HUES6 (cell line): Measurements from ENCODE around the gene FSTL5.

Experiments used
- H3K27ac ChIP-seq: 2 replicates; pipeline ENCODE4 v1.7.0; 2013; ENCODE audit warnings: low read depth, mild to moderate bottlenecking, low read length, inconsistent platforms
- H3K27me3 ChIP-seq: 2 replicates; pipeline ENCODE4 v1.6.1; 2013; ENCODE audit warnings: low read length; ENCODE audit not compliant: control insufficient read depth, insufficient read depth
- H3K36me3 ChIP-seq: 2 replicates; pipeline ENCODE4 v1.6.1; 2013; ENCODE audit warnings: low read length; ENCODE audit not compliant: control insufficient read depth, insufficient read depth
- H3K4me1 ChIP-seq: 2 replicates; pipeline ENCODE4 v1.6.1; 2013; ENCODE audit warnings: low read length; ENCODE audit not compliant: control insufficient read depth, insufficient read depth
- H3K4me3 ChIP-seq: 2 replicates; pipeline ENCODE4 v1.5.1; 2013; ENCODE audit warnings: low read depth, low read length
- H3K9ac ChIP-seq: one replicate; pipeline ENCODE4 v1.6.1; 2013; ENCODE audit warnings: mild to moderate bottlenecking, low read length
- H3K9me3 ChIP-seq: 2 replicates; pipeline ENCODE4 v1.6.1; 2013; ENCODE audit warnings: low read depth, low read length; ENCODE audit not compliant: control insufficient read depth, insufficient read depth

The FSTL5 gene

DNA sequence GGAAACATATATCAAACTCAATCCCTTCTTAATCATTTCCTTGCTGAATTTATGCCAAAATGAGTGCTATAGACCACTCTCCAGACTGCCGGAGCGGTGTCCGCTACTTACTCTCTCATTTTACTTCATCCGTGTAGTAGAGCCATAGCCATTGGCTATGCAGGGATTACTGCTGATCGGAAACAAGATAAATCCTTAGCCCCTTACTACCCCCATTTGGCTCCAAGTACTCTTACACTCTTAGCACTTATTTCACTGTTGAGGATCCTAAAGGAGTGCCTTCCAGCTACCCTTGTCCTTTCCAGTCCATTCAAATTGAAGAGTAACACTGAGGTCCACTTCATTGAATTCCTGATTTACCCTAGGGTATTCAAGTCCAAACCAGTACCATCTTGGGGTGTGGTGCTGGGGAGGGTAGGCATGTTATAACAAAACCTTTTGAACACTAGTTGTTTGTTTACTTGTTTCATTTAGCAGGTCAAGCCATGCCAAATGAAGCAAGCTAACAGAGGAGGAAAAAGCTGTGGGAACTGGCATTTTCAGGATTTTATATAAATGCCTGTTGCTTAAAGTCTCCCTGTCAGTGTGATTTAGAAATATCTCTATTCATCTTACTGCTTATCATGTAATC lies 715.1 kb downstream of the FSTL5 start:
- no peaks in the 10 kb centered on the region for H3K9me3 ChIP-seq
- no peaks in the 10 kb centered on the region for H3K36me3 ChIP-seq
- no peak overlapping the region for H3K9ac ChIP-seq
- no peak overlapping the region for H3K4me3 ChIP-seq
- no peak overlapping the region for H3K27ac ChIP-seq
- H3K4me1 ChIP-seq = peaks cover 17% of the 10 kb centered on the region
- H3K27me3 ChIP-seq = no peaks in the 10 kb centered on the region

DNA sequence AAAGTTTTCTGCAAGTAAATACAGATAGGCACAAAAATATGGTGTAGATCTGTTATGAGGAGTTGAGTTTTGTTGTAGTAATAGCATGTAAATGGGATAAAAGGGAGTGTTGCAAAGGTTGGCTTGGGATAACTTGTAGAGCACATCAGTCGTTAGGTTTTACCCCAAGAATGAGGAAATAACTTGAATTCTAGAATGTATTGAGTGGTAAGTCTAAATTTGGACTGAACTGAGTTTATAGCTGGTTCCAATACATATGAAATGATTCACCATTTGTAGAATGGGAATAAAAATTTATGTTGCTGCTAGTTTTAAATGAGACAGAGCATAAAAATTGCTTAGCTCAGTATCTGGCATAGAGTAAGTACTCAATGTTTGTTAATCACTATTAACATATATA lies 719.2 kb downstream of the FSTL5 start:
- H3K27ac ChIP-seq = no peak overlapping the region

DNA sequence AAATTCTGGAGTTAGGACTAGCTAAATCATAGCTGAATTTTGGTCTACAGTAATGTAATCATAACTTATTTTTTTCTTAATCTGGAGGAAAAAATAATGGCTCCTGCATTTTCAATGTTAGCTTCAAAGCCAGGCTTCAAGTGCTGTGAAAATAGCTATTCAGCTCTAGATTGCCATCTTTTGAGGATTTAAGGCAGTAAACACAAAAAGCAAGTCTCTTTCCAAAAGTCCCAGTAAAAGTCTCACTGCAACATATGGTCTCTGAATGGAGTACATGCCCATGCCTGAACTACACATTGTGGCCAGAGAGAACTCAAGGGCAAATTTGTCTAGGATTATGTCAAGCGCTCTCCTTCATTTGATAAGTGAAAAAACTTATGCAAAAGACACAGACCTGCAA lies 720.9 kb downstream of the FSTL5 start:
- no peak overlapping the region for H3K9ac ChIP-seq
- no peaks in the 10 kb centered on the region for H3K9me3 ChIP-seq
- H3K27ac ChIP-seq = no peak overlapping the region
- no peaks in the 10 kb centered on the region for H3K36me3 ChIP-seq
- no peak overlapping the region for H3K4me3 ChIP-seq
- peaks cover 8% of the 10 kb centered on the region for H3K4me1 ChIP-seq
- H3K27me3 ChIP-seq = no peaks in the 10 kb centered on the region

More for the DNA sequence above, 719.2 kb downstream of the FSTL5 start:
- Histone ChIP-seq H3K9me3 (no peaks in the 10 kb centered on the region), H3K27me3 (no peaks in the 10 kb centered on the region), H3K36me3 (no peaks in the 10 kb centered on the region), H3K9ac (no peak overlapping the region), H3K4me3 (no peak overlapping the region), H3K4me1 (peaks cover 17% of the 10 kb centered on the region)

DNA sequence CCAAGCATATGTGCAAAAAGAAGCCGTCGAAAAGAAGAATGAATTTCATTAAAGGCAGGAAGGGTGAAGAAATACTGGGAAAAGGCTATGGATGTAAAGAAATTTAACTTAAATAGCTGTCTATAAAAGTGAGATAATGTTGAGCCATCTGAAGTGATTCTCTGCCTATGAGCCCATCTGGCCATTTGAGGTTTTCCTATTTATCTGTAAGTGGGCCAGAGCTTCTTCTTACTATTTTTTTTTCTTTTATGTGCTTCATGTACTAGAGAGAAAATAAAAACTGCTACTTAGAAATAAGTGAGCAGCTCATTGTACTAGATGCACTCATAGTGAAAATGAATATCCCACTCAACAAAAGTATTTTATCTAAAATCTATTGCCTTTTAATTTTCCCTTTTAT lies 725.7 kb downstream of the FSTL5 start:
- Histone ChIP-seq H3K9ac (no peak overlapping the region), H3K36me3 (no peaks in the 10 kb centered on the region), H3K9me3 (no peaks in the 10 kb centered on the region), H3K4me1 (no peaks in the 10 kb centered on the region), H3K27me3 (no peaks in the 10 kb centered on the region), H3K27ac (no peak overlapping the region), H3K4me3 (no peak overlapping the region)

DNA sequence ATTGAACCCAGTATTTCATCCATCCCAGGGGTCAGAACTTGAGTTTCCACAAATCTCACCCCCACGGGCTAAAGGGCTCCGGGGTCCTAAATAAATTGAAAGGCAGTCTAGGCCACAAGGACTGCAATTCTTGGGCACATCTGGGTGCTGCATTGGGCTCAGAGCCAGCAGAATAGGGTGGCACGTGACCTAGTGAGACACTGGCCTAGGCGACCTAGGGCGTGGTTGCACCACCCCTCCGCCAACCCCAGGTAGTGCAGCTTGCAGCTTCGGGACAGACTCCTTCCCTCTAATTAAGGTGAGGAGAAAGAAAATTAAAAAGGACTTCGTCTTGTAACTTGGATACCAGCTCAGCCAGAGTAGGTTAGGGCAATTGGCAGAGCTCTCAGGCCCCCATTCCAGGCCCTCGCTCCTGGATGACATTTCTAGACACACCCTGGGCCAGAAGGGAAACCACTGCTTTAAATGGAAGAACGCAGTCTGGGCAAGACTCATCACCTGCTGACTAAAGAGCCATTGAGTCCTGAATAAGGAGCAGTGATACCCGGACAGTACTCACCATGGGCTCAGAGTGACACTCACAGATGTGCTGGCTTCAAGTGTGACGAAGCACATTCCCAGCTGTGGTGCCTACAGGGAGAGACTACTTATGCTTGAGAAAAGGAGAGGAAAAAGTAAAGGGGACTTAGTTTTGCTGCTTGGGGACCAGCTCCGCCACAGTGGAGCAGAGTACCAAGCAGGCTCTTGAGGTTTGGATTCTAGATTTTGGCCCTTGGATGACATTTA lies 735.4 kb downstream of the FSTL5 start:
- Histone ChIP-seq H3K9ac (no peak overlapping the region), H3K27ac (no peak overlapping the region), H3K4me3 (no peak overlapping the region), H3K27me3 (no peaks in the 10 kb centered on the region), H3K9me3 (no peaks in the 10 kb centered on the region), H3K4me1 (no peaks in the 10 kb centered on the region), H3K36me3 (no peaks in the 10 kb centered on the region)

- Histone ChIP-seq H3K27ac (no peak overlapping the region), H3K36me3 (no peaks in the 10 kb centered on the region), H3K4me3 (no peak overlapping the region), H3K4me1 (no peaks in the 10 kb centered on the region; the same call in 1 of the 2 replicates), H3K27me3 (no peaks in the 10 kb centered on the region), H3K9me3 (no peaks in the 10 kb centered on the region), H3K9ac (no peak overlapping the region)
Observed at GRCh38 chr4:161419822-161420221, 744.0 kb downstream of the FSTL5 start.

DNA sequence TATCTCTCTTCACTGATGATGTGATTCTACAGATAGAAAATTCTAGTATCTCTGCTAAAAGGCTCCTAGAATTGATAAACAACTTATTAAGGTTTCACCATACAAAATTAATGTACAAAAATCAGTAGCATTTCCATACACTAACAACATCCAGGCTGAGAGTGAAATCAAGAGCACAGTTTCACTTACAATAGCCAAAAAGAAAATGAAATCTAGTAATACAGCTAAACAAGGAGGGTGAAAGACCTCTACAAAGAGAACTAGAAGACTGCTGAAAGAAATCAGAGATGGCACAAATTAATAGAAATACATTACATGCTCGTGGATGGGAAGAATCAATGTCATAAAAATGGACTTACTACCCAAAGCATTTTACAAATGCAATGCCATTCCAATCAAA lies 751.9 kb downstream of the FSTL5 start:
- Histone ChIP-seq H3K4me3 (no peak overlapping the region), H3K9me3 (no peaks in the 10 kb centered on the region; the same call in 1 of the 2 replicates), H3K36me3 (no peaks in the 10 kb centered on the region), H3K9ac (no peak overlapping the region), H3K4me1 (no peaks in the 10 kb centered on the region), H3K27me3 (no peaks in the 10 kb centered on the region), H3K27ac (no peak overlapping the region)

DNA sequence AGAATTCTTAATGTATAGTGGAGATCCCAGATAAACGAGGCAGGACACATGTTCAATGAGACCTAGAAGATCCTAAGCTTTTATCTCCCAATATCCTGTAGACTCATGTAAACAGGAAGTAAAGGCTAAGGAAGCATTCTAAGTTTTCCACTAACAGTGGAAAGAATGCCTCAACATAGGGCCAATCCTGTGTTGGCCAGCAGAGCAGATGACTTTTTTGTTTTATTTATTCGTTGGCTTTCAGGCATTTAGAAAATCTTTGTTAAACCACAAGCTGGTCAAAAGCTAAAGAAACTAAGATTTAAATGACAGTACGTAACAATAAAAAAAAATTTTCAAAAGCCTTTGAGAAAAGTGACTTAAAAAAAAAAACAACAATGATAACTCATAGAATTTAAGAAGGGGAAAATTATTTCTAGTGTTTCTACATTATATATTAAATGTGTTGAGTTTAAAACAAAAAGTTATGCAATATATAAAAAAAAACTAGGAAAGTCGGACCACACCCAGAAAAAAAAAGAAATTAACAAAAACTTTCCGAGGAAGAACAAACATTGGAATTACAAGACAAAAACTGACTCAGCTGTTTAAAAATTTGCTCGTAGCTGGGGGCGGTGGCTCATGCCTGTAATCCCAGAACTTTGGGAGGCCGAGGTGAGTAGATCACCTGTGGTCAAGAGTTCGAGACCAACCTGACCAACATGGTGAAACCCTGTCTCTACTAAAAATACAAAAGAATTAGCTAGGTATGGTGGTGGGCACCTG lies 759.3 kb downstream of the FSTL5 start:
- H3K9me3 ChIP-seq = no peaks in the 10 kb centered on the region
- no peak overlapping the region for H3K27ac ChIP-seq
- H3K4me1 ChIP-seq = peaks cover 4% of the 10 kb centered on the region; the same call in 1 of the 2 replicates
- H3K9ac ChIP-seq = no peak overlapping the region
- H3K36me3 ChIP-seq = no peaks in the 10 kb centered on the region
- no peak overlapping the region for H3K4me3 ChIP-seq
- no peaks in the 10 kb centered on the region for H3K27me3 ChIP-seq

GRCh38 chr4:161403781-161404180 lies 760.0 kb downstream of the FSTL5 start:
- H3K4me3 ChIP-seq = no peak overlapping the region
- H3K27me3 ChIP-seq = no peaks in the 10 kb centered on the region
- no peaks in the 10 kb centered on the region for H3K9me3 ChIP-seq
- peaks cover 4% of the 10 kb centered on the region; the same call in 1 of the 2 replicates for H3K4me1 ChIP-seq
- no peak overlapping the region for H3K9ac ChIP-seq
- no peak overlapping the region for H3K27ac ChIP-seq
- H3K36me3 ChIP-seq = no peaks in the 10 kb centered on the region

DNA sequence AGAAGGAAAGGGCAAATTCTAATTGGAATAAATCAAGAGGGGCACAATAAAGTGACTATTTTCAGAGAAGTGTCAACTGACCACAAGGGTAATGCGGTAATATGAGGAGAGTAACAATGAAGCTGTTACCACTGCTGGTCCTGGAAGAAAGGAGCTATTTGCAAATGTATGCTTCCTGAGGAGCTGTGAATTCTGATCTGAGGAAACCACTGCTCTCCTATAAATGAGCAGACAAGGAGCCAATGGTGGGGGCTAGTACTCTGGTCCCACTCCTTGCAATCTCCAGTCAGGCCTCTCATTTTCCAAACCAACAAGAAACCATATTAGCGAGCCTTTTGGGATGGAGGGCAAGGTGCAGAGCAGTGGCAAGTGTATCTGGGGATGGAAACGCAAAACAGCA lies 770.2 kb downstream of the FSTL5 start:
- Histone ChIP-seq H3K36me3 (no peaks in the 10 kb centered on the region), H3K27ac (no peak overlapping the region), H3K9ac (no peak overlapping the region), H3K4me3 (no peak overlapping the region), H3K4me1 (peaks cover 14% of the 10 kb centered on the region), H3K27me3 (no peaks in the 10 kb centered on the region), H3K9me3 (no peaks in the 10 kb centered on the region)

- H3K9me3 ChIP-seq = no peaks in the 10 kb centered on the region
- no peak overlapping the region for H3K27ac ChIP-seq
- H3K4me3 ChIP-seq = no peak overlapping the region
- H3K36me3 ChIP-seq = no peaks in the 10 kb centered on the region
- no peak overlapping the region for H3K9ac ChIP-seq
- no peaks in the 10 kb centered on the region for H3K4me1 ChIP-seq
- H3K27me3 ChIP-seq = no peaks in the 10 kb centered on the region
Observed at GRCh38 chr4:161382655-161383054, 781.1 kb downstream of the FSTL5 start.
